Measurements from ENCODE around the gene ANKRD24.
A peak's percentile ranks its signal among the peaks of the same experiment; 100 is the strongest.
"Not testable (repeated sequence)": the region's sequence is repeated elsewhere in the genome, so short reads cannot be mapped to it uniquely, and the experiment has no call there.

Gene ANKRD24

GRCh38 chr19:4182084-4182810 lies at the start of gene ANKRD24, which contains the start of gene SIRT6:
Gene ANKRD24, plus strand, starts transcription at chr19:4182689. Its CDS starts 3,737 bp downstream, at chr19:4186426.
Gene SIRT6, minus strand, starts transcription at chr19:4182563. Its CDS starts 24 bp downstream, at chr19:4182539.
- TF ChIP-seq GATA1 (IDR thresholded peaks at IDR 0.05; ENCODE audit: low read depth, low read length) (no peak), POLR2A (IDR thresholded peaks at IDR 0.05; ENCODE audit: low read length) (peak; percentile 70)
- DNase-seq, result peak; percentile 98

- TF ChIP-seq GATA1 (IDR thresholded peaks at IDR 0.05; ENCODE audit: low read depth, low read length) (no peak), POLR2A (IDR thresholded peaks at IDR 0.05; ENCODE audit: low read length) (no peak)
- no peak for DNase-seq
Measured at GRCh38 chr19:4134351-4134750, 48.1 kb upstream of the ANKRD24 start.

GRCh38 chr19:4135386-4135785 lies 47.1 kb upstream of the ANKRD24 start:
- not testable (repeated sequence) for DNase-seq

GRCh38 chr19:4136680-4137088 lies 45.8 kb upstream of the ANKRD24 start:
- TF ChIP-seq POLR2A (IDR thresholded peaks at IDR 0.05; ENCODE audit: low read length) (no peak), GATA1 (IDR thresholded peaks at IDR 0.05; ENCODE audit: low read depth, low read length) (no peak)

GRCh38 chr19:4138445-4138844 lies 44.0 kb upstream of the ANKRD24 start:
- no peak for TF ChIP-seq POLR2A (IDR thresholded peaks at IDR 0.05; ENCODE audit: low read length)
- TF ChIP-seq GATA1 (IDR thresholded peaks at IDR 0.05; ENCODE audit: low read depth, low read length), result no peak
- DNase-seq, result no peak

More at GRCh38 chr19:4136680-4137088, 45.8 kb upstream of the ANKRD24 start:
- DNase-seq, result no peak

GRCh38 chr19:4139614-4140236 lies 42.8 kb upstream of the ANKRD24 start:
- peak; percentile 80 to 90 for DNase-seq
- no peak for TF ChIP-seq POLR2A (IDR thresholded peaks at IDR 0.05; ENCODE audit: low read length)
- TF ChIP-seq GATA1 (IDR thresholded peaks at IDR 0.05; ENCODE audit: low read depth, low read length), result no peak

GRCh38 chr19:4140237-4140711 lies 42.2 kb upstream of the ANKRD24 start:
- peak; percentile 72 to 77 for DNase-seq
- no peak for TF ChIP-seq POLR2A (IDR thresholded peaks at IDR 0.05; ENCODE audit: low read length)
- no peak for TF ChIP-seq GATA1 (IDR thresholded peaks at IDR 0.05; ENCODE audit: low read depth, low read length)

- DNase-seq, result not testable (repeated sequence)
Measured at GRCh38 chr19:4142916-4143315, 39.6 kb upstream of the ANKRD24 start.

- TF ChIP-seq GATA1 (IDR thresholded peaks at IDR 0.05; ENCODE audit: low read depth, low read length) (no peak), POLR2A (IDR thresholded peaks at IDR 0.05; ENCODE audit: low read length) (no peak)
- DNase-seq, result peak; percentile 59 to 70
Measured at GRCh38 chr19:4144666-4145249, 37.7 kb upstream of the ANKRD24 start.

GRCh38 chr19:4149518-4150288 lies 32.8 kb upstream of the ANKRD24 start:
- TF ChIP-seq GATA1 (IDR thresholded peaks at IDR 0.05; ENCODE audit: low read depth, low read length) (no peak), POLR2A (IDR thresholded peaks at IDR 0.05; ENCODE audit: low read length) (no peak)
- DNase-seq, result no peak

GRCh38 chr19:4151623-4152022 lies 30.9 kb upstream of the ANKRD24 start:
- TF ChIP-seq GATA1 (IDR thresholded peaks at IDR 0.05; ENCODE audit: low read depth, low read length) (no peak), POLR2A (IDR thresholded peaks at IDR 0.05; ENCODE audit: low read length) (no peak)
- no peak for DNase-seq

- no peak for DNase-seq
Measured at GRCh38 chr19:4152241-4152998, 30.1 kb upstream of the ANKRD24 start.

GRCh38 chr19:4154571-4155312 lies 27.7 kb upstream of the ANKRD24 start:
- TF ChIP-seq POLR2A (IDR thresholded peaks at IDR 0.05; ENCODE audit: low read length), result no peak
- no peak for TF ChIP-seq GATA1 (IDR thresholded peaks at IDR 0.05; ENCODE audit: low read depth, low read length)
- no peak for DNase-seq

More at GRCh38 chr19:4152241-4152998, 30.1 kb upstream of the ANKRD24 start:
- TF ChIP-seq GATA1 (IDR thresholded peaks at IDR 0.05; ENCODE audit: low read depth, low read length) (no peak), POLR2A (IDR thresholded peaks at IDR 0.05; ENCODE audit: low read length) (no peak)

Measured in erythroblast (primary cell).